Skeletal muscle satellite cell (primary cell): Measurements from ENCODE around the gene HOXB8. TPM values are rescaled to one million over a fixed set of nuclear protein-coding genes. Genes with fewer than 3 reads are reported as not detected.

Experiments used
- H3K27me3 ChIP-seq: 2 replicates; pipeline ENCODE4 v1.7.0; 2013; ENCODE audit warnings: low read length; ENCODE audit not compliant: control insufficient read depth, insufficient read depth
- H3K36me3 ChIP-seq: 2 replicates; pipeline ENCODE4 v1.7.0; 2013; ENCODE audit warnings: mild to moderate bottlenecking, control low read depth, low read length; ENCODE audit not compliant: insufficient read depth
- H3K4me1 ChIP-seq: 2 replicates; pipeline ENCODE4 v1.7.0; 2013; ENCODE audit warnings: low read length; ENCODE audit not compliant: control insufficient read depth, insufficient read depth
- H3K4me2 ChIP-seq: 2 replicates; pipeline ENCODE4 v1.7.0; 2013; ENCODE audit warnings: mild to moderate bottlenecking, low read length
- H3K4me3 ChIP-seq: 2 replicates; pipeline ENCODE4 v1.7.0; 2013; ENCODE audit warnings: low read length
- H3K9ac ChIP-seq: 2 replicates; pipeline ENCODE4 v1.7.0; 2013; ENCODE audit warnings: mild to moderate bottlenecking, low read depth, low read length, moderate library complexity
- H3K9me3 ChIP-seq: replicated peaks from 2 replicates; pipeline ENCODE4 v1.7.0; 2013; ENCODE audit warnings: mild to moderate bottlenecking, control low read depth, low read length
- total RNA-seq: library from RNA; depleted of rRNA; stranded (reverse); fragments of >200 nt; gene quantifications from 2 replicates; pipeline ENCODE4 v1.2.3, GENCODE V29; 2012; rRNA removed

The HOXB8 gene
- not detected in 2 replicates for total RNA-seq

GRCh38 chr17:48615047-48615962 is at the start of gene HOXB8:
Gene HOXB8 (minus strand): TSS chr17:48615292. CDS start chr17:48614704, 588 bp downstream.
- Histone ChIP-seq H3K27me3 (peaks cover 65% of the 10 kb centered on the region), H3K4me1 (peaks cover 28% of the 10 kb centered on the region), H3K4me2 (peak within 1 kb of the TSS; percentile 56), H3K36me3 (no peaks in the 10 kb centered on the region), H3K4me3 (peak within 1 kb of the TSS; percentile 34), H3K9me3 (no peaks in the 10 kb centered on the region), H3K9ac (no peak within 1 kb of the TSS)

- no peaks in the 10 kb centered on the region for H3K4me1 ChIP-seq
- H3K27me3 ChIP-seq: peaks cover 56% of the 10 kb centered on the region
- no peak overlapping the region for H3K4me2 ChIP-seq
- no peak overlapping the region for H3K9ac ChIP-seq
- H3K4me3 ChIP-seq: no peak overlapping the region
- H3K9me3 ChIP-seq: no peaks in the 10 kb centered on the region
- H3K36me3 ChIP-seq: no peaks in the 10 kb centered on the region
These were observed 48.2 kb upstream of the HOXB8 start for GRCh38 chr17:48663134-48663924.

GRCh38 chr17:48655913-48656312 is 40.8 kb upstream of the HOXB8 start:
- H3K27me3 ChIP-seq: peaks cover 53% of the 10 kb centered on the region

GRCh38 chr17:48649741-48650140 is 34.6 kb upstream of the HOXB8 start:
- Histone ChIP-seq H3K27me3 (peaks cover 59% of the 10 kb centered on the region), H3K4me2 (no peak overlapping the region), H3K36me3 (no peaks in the 10 kb centered on the region), H3K4me1 (peaks cover 4% of the 10 kb centered on the region), H3K4me3 (no peak overlapping the region), H3K9me3 (no peaks in the 10 kb centered on the region), H3K9ac (no peak overlapping the region)

More at GRCh38 chr17:48655913-48656312, 40.8 kb upstream of the HOXB8 start:
- Histone ChIP-seq H3K4me1 (no peaks in the 10 kb centered on the region), H3K9me3 (no peaks in the 10 kb centered on the region), H3K9ac (no peak overlapping the region), H3K4me3 (no peak overlapping the region), H3K4me2 (no peak overlapping the region), H3K36me3 (no peaks in the 10 kb centered on the region)

- Histone ChIP-seq H3K4me1 (peaks cover 4% of the 10 kb centered on the region), H3K36me3 (no peaks in the 10 kb centered on the region), H3K9me3 (no peaks in the 10 kb centered on the region), H3K9ac (no peak overlapping the region), H3K4me3 (no peak overlapping the region), H3K27me3 (peaks cover 75% of the 10 kb centered on the region), H3K4me2 (peak overlapping the region; percentile 83)
These were observed 32.8 kb upstream of the HOXB8 start for GRCh38 chr17:48647963-48648245.

GRCh38 chr17:48647103-48647962 is 32.2 kb upstream of the HOXB8 start:
- Histone ChIP-seq H3K9me3 (no peaks in the 10 kb centered on the region), H3K4me3 (peak overlapping the region; percentile 62)

GRCh38 chr17:48646183-48647102 is 31.4 kb upstream of the HOXB8 start:
- peaks cover 82% of the 10 kb centered on the region for H3K27me3 ChIP-seq
- no peak overlapping the region for H3K9ac ChIP-seq
- no peak overlapping the region for H3K4me3 ChIP-seq
- H3K4me1 ChIP-seq: peaks cover 4% of the 10 kb centered on the region
- H3K4me2 ChIP-seq: no peak overlapping the region
- H3K9me3 ChIP-seq: no peaks in the 10 kb centered on the region
- H3K36me3 ChIP-seq: no peaks in the 10 kb centered on the region

More at GRCh38 chr17:48647103-48647962, 32.2 kb upstream of the HOXB8 start:
- Histone ChIP-seq H3K36me3 (no peaks in the 10 kb centered on the region), H3K27me3 (peaks cover 76% of the 10 kb centered on the region), H3K9ac (no peak overlapping the region), H3K4me1 (peaks cover 4% of the 10 kb centered on the region), H3K4me2 (peak overlapping the region; percentile 83)

- peaks cover 90% of the 10 kb centered on the region for H3K27me3 ChIP-seq
These were observed 30.6 kb upstream of the HOXB8 start for GRCh38 chr17:48645639-48646182.

GRCh38 chr17:48644910-48645557 is 29.9 kb upstream of the HOXB8 start:
- Histone ChIP-seq H3K4me2 (no peak overlapping the region), H3K36me3 (no peaks in the 10 kb centered on the region), H3K9me3 (no peaks in the 10 kb centered on the region), H3K9ac (no peak overlapping the region), H3K4me1 (peaks cover 4% of the 10 kb centered on the region), H3K27me3 (peaks cover 93% of the 10 kb centered on the region), H3K4me3 (no peak overlapping the region)

More at GRCh38 chr17:48645639-48646182, 30.6 kb upstream of the HOXB8 start:
- H3K9me3 ChIP-seq: no peaks in the 10 kb centered on the region
- H3K4me1 ChIP-seq: peaks cover 4% of the 10 kb centered on the region
- H3K9ac ChIP-seq: no peak overlapping the region
- H3K4me2 ChIP-seq: no peak overlapping the region
- no peaks in the 10 kb centered on the region for H3K36me3 ChIP-seq
- no peak overlapping the region for H3K4me3 ChIP-seq

GRCh38 chr17:48644159-48644558 is 29.1 kb upstream of the HOXB8 start:
- Histone ChIP-seq H3K4me2 (no peak overlapping the region), H3K9ac (no peak overlapping the region), H3K4me3 (no peak overlapping the region), H3K9me3 (no peaks in the 10 kb centered on the region), H3K27me3 (peaks cover 93% of the 10 kb centered on the region), H3K4me1 (peaks cover 4% of the 10 kb centered on the region), H3K36me3 (no peaks in the 10 kb centered on the region)
